Stimulated activated effector memory CD8-positive, alpha-beta T cell treated with anti-CD3 and anti-CD28 coated beads, Interleukin-12 subunit alpha, Interleukin-12 subunit beta, amount 100 ng/mL, for 72 hours (primary cell): ENCODE results near the gene LCORL.
"Not testable (repeated sequence)": the region's sequence is repeated elsewhere in the genome, so short reads cannot be mapped to it uniquely, and the experiment has no call there.

ENCODE experiments used
- ATAC-seq: fragments of 150-1000 bp; cut with Tn5 transposase; 2 replicates; pipeline ENCODE4 v1.10.0; 2021
- DNase-seq, 2 donors: peaks; one replicate each; pipeline ENCODE4 v3.0.0; 2021 to 2022; ENCODE audit warnings: low spot score in 2 of 2
- H3K27ac Mint-ChIP-seq: one replicate; pipeline ENCODE4 v1.8.0; 2022; ENCODE audit warnings: mild to moderate bottlenecking, mixed read lengths
- H3K36me3 Mint-ChIP-seq: one replicate; pipeline ENCODE4 v1.8.0; 2022; ENCODE audit warnings: mild to moderate bottlenecking, mixed read lengths
- H3K4me1 Mint-ChIP-seq: one replicate; pipeline ENCODE4 v1.8.0; 2022; ENCODE audit warnings: mixed read lengths
- H3K4me3 Mint-ChIP-seq: one replicate; pipeline ENCODE4 v1.8.0; 2022; ENCODE audit warnings: mild to moderate bottlenecking, mixed read lengths
- H3K9me3 Mint-ChIP-seq: one replicate; pipeline ENCODE4 v1.8.0; 2022; ENCODE audit warnings: mixed read lengths

LCORL gene

GRCh38 chr4:17865866-17866363 is 155.6 kb downstream of the LCORL start:
- DNase-seq (no peak), ATAC-seq (no peak)
- Mint-ChIP-seq H3K27ac (no peak overlapping the region), H3K9me3 (peaks cover 8% of the 10 kb centered on the region), H3K4me3 (no peak overlapping the region), H3K4me1 (no peaks in the 10 kb centered on the region), H3K36me3 (no peaks in the 10 kb centered on the region)

GRCh38 chr4:17861906-17862305 is 159.6 kb downstream of the LCORL start:
- peaks cover 12% of the 10 kb centered on the region for H3K9me3 Mint-ChIP-seq
- DNase-seq, H3K36me3 Mint-ChIP-seq, H3K4me1 Mint-ChIP-seq, H3K27ac Mint-ChIP-seq, H3K4me3 Mint-ChIP-seq, ATAC-seq: not testable (repeated sequence)

GRCh38 chr4:17859793-17860406 is 161.7 kb downstream of the LCORL start:
- H3K36me3 Mint-ChIP-seq: no peaks in the 10 kb centered on the region
- H3K9me3 Mint-ChIP-seq: peaks cover 12% of the 10 kb centered on the region
- no peaks in the 10 kb centered on the region for H3K4me1 Mint-ChIP-seq
- ATAC-seq: no peak
- no peak for DNase-seq
- no peak overlapping the region for H3K4me3 Mint-ChIP-seq
- H3K27ac Mint-ChIP-seq: no peak overlapping the region

- H3K4me1 Mint-ChIP-seq: no peaks in the 10 kb centered on the region
- no peak overlapping the region for H3K27ac Mint-ChIP-seq
- ATAC-seq (no peak), DNase-seq (no peak)
- peaks cover 4% of the 10 kb centered on the region for H3K9me3 Mint-ChIP-seq
- H3K4me3 Mint-ChIP-seq: no peak overlapping the region
- H3K36me3 Mint-ChIP-seq: no peaks in the 10 kb centered on the region
Measured at GRCh38 chr4:17854036-17854435, 167.5 kb downstream of the LCORL start.

GRCh38 chr4:17851959-17852358 is 169.6 kb downstream of the LCORL start:
- DNase-seq: no peak
- Mint-ChIP-seq H3K9me3 (no peaks in the 10 kb centered on the region), H3K36me3 (no peaks in the 10 kb centered on the region), H3K4me3 (no peak overlapping the region), H3K27ac (no peak overlapping the region), H3K4me1 (no peaks in the 10 kb centered on the region)
- no peak for ATAC-seq

- not testable (repeated sequence) for H3K4me1 Mint-ChIP-seq, DNase-seq, H3K4me3 Mint-ChIP-seq, H3K9me3 Mint-ChIP-seq, H3K27ac Mint-ChIP-seq, H3K36me3 Mint-ChIP-seq, ATAC-seq
Measured at GRCh38 chr4:17850295-17850694, 171.3 kb downstream of the LCORL start.

GRCh38 chr4:17846266-17846665 is 175.3 kb downstream of the LCORL start:
- no peak overlapping the region for H3K27ac Mint-ChIP-seq
- peaks cover 35% of the 10 kb centered on the region for H3K36me3 Mint-ChIP-seq
- DNase-seq (no peak), ATAC-seq (no peak)
- H3K9me3 Mint-ChIP-seq: no peaks in the 10 kb centered on the region
- no peak overlapping the region for H3K4me3 Mint-ChIP-seq
- no peaks in the 10 kb centered on the region for H3K4me1 Mint-ChIP-seq

- no peak for ATAC-seq
- DNase-seq: no peak
- no peaks in the 10 kb centered on the region for H3K4me1 Mint-ChIP-seq
- no peaks in the 10 kb centered on the region for H3K9me3 Mint-ChIP-seq
- no peak overlapping the region for H3K4me3 Mint-ChIP-seq
- H3K36me3 Mint-ChIP-seq: peaks cover 88% of the 10 kb centered on the region
- H3K27ac Mint-ChIP-seq: no peak overlapping the region
Measured at GRCh38 chr4:17823871-17824669, 197.5 kb downstream of the LCORL start.

- Mint-ChIP-seq H3K27ac (no peak overlapping the region), H3K36me3 (peaks cover 99% of the 10 kb centered on the region), H3K4me3 (no peak overlapping the region), H3K4me1 (peaks cover 8% of the 10 kb centered on the region), H3K9me3 (no peaks in the 10 kb centered on the region)
- DNase-seq: no peak
- ATAC-seq: peak; percentile 77
Measured at GRCh38 chr4:17817027-17817426, 204.5 kb downstream of the LCORL start.

GRCh38 chr4:17816142-17816541 is 205.4 kb downstream of the LCORL start:
- no peak for ATAC-seq
- H3K9me3 Mint-ChIP-seq: no peaks in the 10 kb centered on the region
- H3K4me1 Mint-ChIP-seq: peaks cover 16% of the 10 kb centered on the region
- H3K36me3 Mint-ChIP-seq: peaks cover 99% of the 10 kb centered on the region
- DNase-seq: no peak
- no peak overlapping the region for H3K27ac Mint-ChIP-seq
- H3K4me3 Mint-ChIP-seq: no peak overlapping the region

GRCh38 chr4:17814140-17814539 is 207.4 kb downstream of the LCORL start:
- Mint-ChIP-seq H3K4me1 (peaks cover 16% of the 10 kb centered on the region), H3K36me3 (peaks cover 87% of the 10 kb centered on the region), H3K27ac (no peak overlapping the region), H3K4me3 (no peak overlapping the region), H3K9me3 (no peaks in the 10 kb centered on the region)
- ATAC-seq: no peak
- no peak for DNase-seq

GRCh38 chr4:17812801-17813200 is 208.8 kb downstream of the LCORL start:
- H3K36me3 Mint-ChIP-seq: peaks cover 85% of the 10 kb centered on the region
- no peak for DNase-seq
- peaks cover 29% of the 10 kb centered on the region for H3K4me1 Mint-ChIP-seq
- no peak overlapping the region for H3K27ac Mint-ChIP-seq
- H3K4me3 Mint-ChIP-seq: peak overlapping the region; percentile 97
- no peak for ATAC-seq
- H3K9me3 Mint-ChIP-seq: no peaks in the 10 kb centered on the region

- no peak for ATAC-seq
- H3K9me3 Mint-ChIP-seq: no peaks in the 10 kb centered on the region
- peak overlapping the region; percentile 99 for H3K27ac Mint-ChIP-seq
- peaks cover 31% of the 10 kb centered on the region for H3K4me1 Mint-ChIP-seq
- no peak for DNase-seq
- peak overlapping the region; percentile 97 for H3K4me3 Mint-ChIP-seq
- H3K36me3 Mint-ChIP-seq: peaks cover 85% of the 10 kb centered on the region
Measured at GRCh38 chr4:17812125-17812524, 209.4 kb downstream of the LCORL start.

- Mint-ChIP-seq H3K27ac (peak overlapping the region; percentile 99), H3K9me3 (no peaks in the 10 kb centered on the region), H3K4me3 (peak overlapping the region; percentile 97), H3K36me3 (peaks cover 82% of the 10 kb centered on the region), H3K4me1 (peaks cover 40% of the 10 kb centered on the region)
- DNase-seq (no peak), ATAC-seq (peak; percentile 45)
Measured at GRCh38 chr4:17811078-17811603, 210.4 kb downstream of the LCORL start.

GRCh38 chr4:17810260-17811077 is 211.1 kb downstream of the LCORL start, which contains the start of the genes DCAF16 and NCAPG:
DCAF16 (minus strand) TSS chr4:17810757; CDS start chr4:17804141, 6,616 bp downstream.
NCAPG (plus strand) TSS chr4:17810979; CDS start chr4:17811078, 99 bp downstream.
- peak within 1 kb of the TSS; percentile 99 for H3K27ac Mint-ChIP-seq
- H3K36me3 Mint-ChIP-seq: peaks cover 82% of the 10 kb centered on the region
- DNase-seq (peak; percentile 98 to 100), ATAC-seq (peak; percentile 92)
- peak within 1 kb of the TSS; percentile 97 for H3K4me3 Mint-ChIP-seq
- no peaks in the 10 kb centered on the region for H3K9me3 Mint-ChIP-seq
- peaks cover 47% of the 10 kb centered on the region for H3K4me1 Mint-ChIP-seq
